ENCODE results near the gene LRPAP1. TPM values are rescaled to one million over a fixed set of nuclear protein-coding genes. Genes with fewer than 3 reads are reported as not detected.

LRPAP1 gene
- total RNA-seq, 1 experiment from 2014 or later, result 109 TPM

GRCh38 chr4:3494462-3494871, 37.8 kb downstream of the LRPAP1 start:
- Histone ChIP-seq H3K79me2 (ENCODE audit: insufficient read depth, low read length) (no peaks in the 10 kb centered on the region), H3K9me2 (ENCODE audit: insufficient read depth) (no peaks in the 10 kb centered on the region), H3K4me1 (ENCODE audit: control insufficient read depth in 1 of 2, insufficient read depth in 2 of 2, low read length in 2 of 2) (no peaks in the 10 kb centered on the region), H2AFZ (ENCODE audit: low read depth, low read length, poor library complexity, severe bottlenecking) (no peak overlapping the region), H3K27me3 (ENCODE audit: insufficient read depth, low read length) (no peaks in the 10 kb centered on the region), H3K4me3 (replicated peaks in 1 of 2; ENCODE audit: low read depth in 1 of 2, low read length in 2 of 2) (no peak overlapping the region), H3K9ac (ENCODE audit: low read length) (no peak overlapping the region), H3K4me2 (ENCODE audit: low read length) (no peak overlapping the region), H3K27ac (ENCODE audit: low read depth, low read length) (no peak overlapping the region), H3K9me3 (ENCODE audit: control insufficient read depth in 1 of 2, insufficient read depth in 1 of 2, low read depth in 1 of 2, low read length in 2 of 2) (no peaks in the 10 kb centered on the region), H3K36me3 (ENCODE audit: control insufficient read depth in 1 of 2, insufficient read depth in 2 of 2, low read length in 2 of 2) (no peaks in the 10 kb centered on the region), H4K20me1 (ENCODE audit: insufficient read depth) (no peaks in the 10 kb centered on the region)
- RAD21 ChIA-PET (ENCODE audit: low non-redundant PET in 1 of 2, low total read pairs in 2 of 2, uncharacterized antibody in 2 of 2, unreplicated experiment in 2 of 2), result no interaction called here
- POLR2A ChIA-PET, result no interaction called here
- CTCF ChIA-PET, result no interaction called here
- TF ChIP-seq ZFX (IDR thresholded peaks at IDR 0.05) (no peak), TCF7L2 (IDR thresholded peaks at IDR 0.05; ENCODE audit: borderline replicate concordance, extremely low read depth, insufficient read depth, insufficient read length) (no peak), ELF1 (IDR thresholded peaks at IDR 0.05; ENCODE audit: borderline replicate concordance, low read depth) (no peak), POLR2A (IDR thresholded peaks at IDR 0.05; ENCODE audit: borderline replicate concordance, extremely low read depth, insufficient read depth, insufficient read length) (no peak), ZNF274 (IDR thresholded peaks at IDR 0.05; ENCODE audit: low read depth, low read length) (no peak), YY1 (IDR thresholded peaks at IDR 0.05; ENCODE audit: extremely low read depth, insufficient replicate concordance, low read depth, low read length) (no peak), MAX (IDR thresholded peaks at IDR 0.05) (no peak), CBX3 (IDR thresholded peaks at IDR 0.05; ENCODE audit: low read depth) (no peak), ATF3 (IDR thresholded peaks at IDR 0.05) (no peak)
- DNase-seq (ENCODE audit: low read depth, low spot score) (no peak), ATAC-seq (peak; percentile 3; the same call in 1 of the 2 replicates)
- BruUV-seq (replicated peaks), result no TSS peak
- intact Hi-C loops (cut with micrococcal nuclease), result no loop called here

- ChIA-PET RAD21 (ENCODE audit: low non-redundant PET in 1 of 2, low total read pairs in 2 of 2, uncharacterized antibody in 2 of 2, unreplicated experiment in 2 of 2) (no interaction called here), POLR2A (no interaction called here)
- H3K36me3 ChIP-seq (ENCODE audit: control insufficient read depth in 1 of 2, insufficient read depth in 2 of 2, low read length in 2 of 2), result no peaks in the 10 kb centered on the region
- no peak for TF ChIP-seq EZH2phosphoT487 (IDR thresholded peaks at IDR 0.05; ENCODE audit: borderline replicate concordance)
- TF ChIP-seq EZH2 (IDR thresholded peaks at IDR 0.05), result no peak
- no peak for TF ChIP-seq ATF3 (IDR thresholded peaks at IDR 0.05)
- TF ChIP-seq YY1 (IDR thresholded peaks at IDR 0.05; ENCODE audit: extremely low read depth, insufficient replicate concordance, low read depth, low read length), result no peak
- no peak for TF ChIP-seq MAX (IDR thresholded peaks at IDR 0.05)
- TF ChIP-seq EGR1 (IDR thresholded peaks at IDR 0.05; ENCODE audit: low read depth), result no peak
- no peak for TF ChIP-seq CBX3 (IDR thresholded peaks at IDR 0.05; ENCODE audit: low read depth)
- no peak for TF ChIP-seq ELF1 (IDR thresholded peaks at IDR 0.05; ENCODE audit: borderline replicate concordance, low read depth)
- no peak for TF ChIP-seq ZBTB33 (IDR thresholded peaks at IDR 0.05; ENCODE audit: extremely low read depth, insufficient replicate concordance, low read length)
- TF ChIP-seq SRF (IDR thresholded peaks at IDR 0.05; ENCODE audit: low read depth), result no peak
- TF ChIP-seq ZNF274 (IDR thresholded peaks at IDR 0.05; ENCODE audit: low read depth, low read length), result no peak
These were observed 38.3 kb downstream of the LRPAP1 start for GRCh38 chr4:3493720-3494461.

More at GRCh38 chr4:3493720-3494461, 38.3 kb downstream of the LRPAP1 start:
- Histone ChIP-seq H3K79me2 (ENCODE audit: insufficient read depth, low read length) (no peaks in the 10 kb centered on the region), H3K9me2 (ENCODE audit: insufficient read depth) (no peaks in the 10 kb centered on the region), H3K9me3 (ENCODE audit: control insufficient read depth in 1 of 2, insufficient read depth in 1 of 2, low read depth in 1 of 2, low read length in 2 of 2) (no peaks in the 10 kb centered on the region), H3K4me3 (replicated peaks in 1 of 2; ENCODE audit: low read depth in 1 of 2, low read length in 2 of 2) (no peak overlapping the region), H2AFZ (ENCODE audit: low read depth, low read length, poor library complexity, severe bottlenecking) (no peak overlapping the region), H3K4me1 (ENCODE audit: control insufficient read depth in 1 of 2, insufficient read depth in 2 of 2, low read length in 2 of 2) (no peaks in the 10 kb centered on the region), H3K27me3 (ENCODE audit: insufficient read depth, low read length) (no peaks in the 10 kb centered on the region), H4K20me1 (ENCODE audit: insufficient read depth) (no peaks in the 10 kb centered on the region), H3K4me2 (ENCODE audit: low read length) (no peak overlapping the region), H3K27ac (ENCODE audit: low read depth, low read length) (no peak overlapping the region), H3K9ac (ENCODE audit: low read length) (no peak overlapping the region)
- no TSS peak for BruUV-seq (replicated peaks)
- CTCF ChIA-PET, result no interaction called here
- DNase-seq (ENCODE audit: low read depth, low spot score) (no peak), ATAC-seq (peak; percentile 10; the same call in 1 of the 2 replicates)
- intact Hi-C loops (cut with micrococcal nuclease), result no loop called here

Measured in HCT116 (cell line).